ENCODE results near the gene TACC3.

The TACC3 gene

GRCh38 chr4:1721003-1721665, at the start of gene TACC3, which contains the start of gene TMEM129:
TSS of gene TACC3 (plus strand) at chr4:1721521. CDS start at chr4:1723422, 1,901 bp downstream.
TSS of gene TMEM129 (minus strand) at chr4:1721323. CDS start at chr4:1720837, 486 bp downstream.
- DNase-seq = peak; percentile 95

- no peak for DNase-seq
Observed at GRCh38 chr4:1673671-1674070, 47.6 kb upstream of the TACC3 start.

- DNase-seq = no peak
Observed at GRCh38 chr4:1674682-1675081, 46.6 kb upstream of the TACC3 start.

DNA sequence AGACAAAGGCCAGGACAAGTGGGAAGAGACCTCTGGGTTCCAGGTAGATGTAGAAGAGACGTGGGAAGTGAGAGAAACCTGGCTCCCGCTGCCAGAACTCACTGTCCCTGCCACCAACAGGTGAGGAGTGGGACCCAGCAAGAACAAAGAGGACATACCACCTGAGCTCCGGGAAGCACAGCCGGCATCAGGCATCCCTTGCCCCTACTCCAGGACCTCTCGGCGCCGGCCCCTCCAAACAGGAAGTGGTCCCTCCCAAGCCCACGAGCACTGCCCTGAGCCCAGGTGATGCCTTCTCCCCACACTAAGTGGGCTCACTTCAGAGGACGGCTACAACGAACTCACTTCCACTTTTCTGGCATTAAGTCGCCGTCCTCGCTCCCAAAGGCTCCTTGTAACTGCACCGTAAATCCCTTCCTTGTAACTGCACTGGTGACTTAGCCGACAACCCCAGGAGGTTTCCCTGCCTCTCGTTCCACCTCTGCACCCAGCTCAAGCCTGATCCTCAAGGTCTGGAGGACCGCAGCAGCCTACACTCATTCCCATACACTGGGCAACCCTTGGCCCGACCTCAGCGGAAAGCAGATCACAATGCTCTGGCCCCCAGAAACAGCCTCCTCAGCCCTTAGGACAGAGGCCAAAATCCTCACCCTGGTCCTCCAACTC, 46.1 kb upstream of the TACC3 start:
- no peak for DNase-seq

DNA sequence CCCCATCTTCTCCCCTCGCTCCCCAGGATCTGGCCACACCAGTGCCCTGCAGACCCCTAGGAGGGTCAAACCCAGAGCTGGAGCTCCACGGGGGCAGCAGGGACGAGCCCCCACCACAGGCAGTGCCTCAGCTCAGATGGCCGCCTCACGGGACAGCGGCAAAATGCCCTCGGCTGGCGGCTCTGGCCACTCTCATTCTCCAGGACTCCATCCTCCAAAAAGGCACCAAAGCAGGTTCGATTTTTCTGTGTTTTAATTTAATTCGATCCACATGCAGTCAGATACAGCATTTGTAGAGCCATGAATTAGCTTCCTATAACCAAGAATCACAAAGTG, 45.6 kb upstream of the TACC3 start:
- no peak for DNase-seq

DNA sequence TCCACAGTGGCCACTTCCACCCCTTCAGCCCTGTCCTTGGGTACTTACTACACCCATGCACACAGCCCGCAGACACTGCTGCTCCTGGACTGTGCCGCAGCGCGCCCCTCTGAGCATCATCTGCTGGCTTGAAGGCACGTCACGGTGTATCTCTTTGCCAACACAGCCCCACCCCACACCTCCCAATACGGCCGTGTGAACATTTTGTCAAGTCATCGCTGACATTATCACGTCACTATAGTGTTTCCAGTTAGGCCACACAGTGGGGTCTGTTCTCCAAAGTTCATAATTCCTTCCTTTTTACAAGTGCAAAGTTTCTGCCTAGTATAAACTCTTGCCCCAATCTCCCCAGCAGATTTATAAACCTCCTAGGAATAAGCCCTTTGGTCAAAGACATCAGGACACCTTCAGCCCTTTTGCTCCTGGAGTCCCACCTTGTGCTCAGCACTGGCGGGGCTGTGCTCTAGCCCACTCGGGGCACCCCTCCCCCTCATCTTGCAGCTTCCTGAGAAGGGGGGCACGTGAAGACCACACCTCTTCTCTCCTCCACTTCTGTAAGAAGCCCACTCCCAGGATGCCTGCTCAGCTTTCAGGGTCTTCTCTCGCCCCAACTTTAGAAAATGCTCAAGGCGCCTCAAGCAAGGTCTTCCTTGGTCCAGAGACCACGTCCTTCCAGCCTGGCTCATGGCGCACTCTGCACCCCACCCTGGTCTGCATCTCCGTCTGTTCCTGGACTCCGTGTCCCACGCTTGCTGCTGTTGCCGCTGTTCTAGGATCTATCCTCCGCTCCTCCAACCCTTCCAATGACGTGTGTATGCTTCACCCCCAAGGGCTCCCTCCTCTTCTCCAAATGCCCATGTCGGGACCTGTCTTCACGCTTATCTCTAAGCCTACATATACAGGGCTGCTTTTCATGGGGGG, 44.5 kb upstream of the TACC3 start:
- no peak for DNase-seq

DNA sequence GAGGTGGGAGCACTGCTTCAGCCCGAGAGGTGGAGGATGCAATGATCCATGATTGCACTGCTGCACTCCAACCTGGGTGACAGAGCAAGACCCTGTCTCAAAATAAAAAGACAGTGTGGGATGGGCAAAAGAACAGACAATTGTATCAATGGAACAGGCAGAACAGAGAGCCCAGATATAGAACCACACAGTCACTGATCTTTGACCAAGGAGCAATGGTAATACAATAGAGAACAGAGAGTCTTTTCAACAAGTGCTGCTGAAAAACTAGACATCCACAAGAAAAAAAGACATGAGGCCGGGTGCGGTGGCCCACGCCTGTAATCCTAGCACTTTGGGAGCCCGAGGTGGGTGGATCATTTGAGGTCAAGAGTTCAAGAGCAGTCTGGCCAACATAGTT, 43.1 kb upstream of the TACC3 start:
- DNase-seq = no peak

DNA sequence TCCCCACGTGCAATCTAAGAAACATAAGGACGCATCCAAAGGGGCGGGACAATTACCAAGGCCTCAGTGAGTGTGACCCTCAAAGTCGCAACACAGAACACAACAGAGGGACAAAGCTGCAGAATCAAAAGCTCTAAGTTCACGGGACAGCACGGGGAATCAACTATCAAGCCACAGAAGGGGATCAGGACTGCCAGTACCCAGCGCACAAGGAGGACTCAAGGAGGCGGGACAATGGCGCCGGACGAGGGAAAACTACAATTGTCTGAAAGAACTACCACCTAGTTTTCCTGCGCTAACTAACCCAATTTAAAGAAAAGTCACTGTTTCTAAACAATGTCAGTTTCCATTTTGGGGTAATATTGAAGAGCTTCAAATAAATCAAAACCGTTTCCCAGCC, 38.5 kb upstream of the TACC3 start:
- no peak for DNase-seq

DNA sequence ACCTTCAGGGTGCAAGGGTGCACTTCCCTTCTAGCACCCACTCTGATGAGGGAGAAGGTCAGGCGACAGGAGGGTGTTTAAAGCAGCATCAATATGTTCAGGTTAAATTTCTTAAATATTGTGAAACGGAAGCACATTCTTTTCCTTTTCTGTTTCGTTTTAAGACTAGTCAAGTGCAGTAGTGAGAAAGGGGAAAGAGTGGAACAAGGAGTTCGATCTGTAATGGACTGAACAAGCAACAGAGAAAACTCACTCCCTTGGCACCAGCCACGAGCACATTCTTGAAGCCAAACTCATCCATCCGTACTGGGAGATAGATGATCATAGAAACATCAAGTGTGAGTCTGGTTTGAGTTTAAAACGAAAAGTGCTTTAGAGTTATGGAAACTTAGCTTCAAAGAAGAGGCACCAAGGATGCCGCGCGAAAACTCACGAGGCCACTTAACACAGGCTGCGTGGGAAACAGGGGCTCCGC, 38.0 kb upstream of the TACC3 start:
- DNase-seq = peak; percentile 20

- DNase-seq = peak; percentile 95
Observed at GRCh38 chr4:1683736-1684505, 37.4 kb upstream of the TACC3 start, which contains the start of gene FAM53A. TSS of gene FAM53A (minus strand) at chr4:1684313. CDS start at chr4:1668741, 15,572 bp downstream.

DNA sequence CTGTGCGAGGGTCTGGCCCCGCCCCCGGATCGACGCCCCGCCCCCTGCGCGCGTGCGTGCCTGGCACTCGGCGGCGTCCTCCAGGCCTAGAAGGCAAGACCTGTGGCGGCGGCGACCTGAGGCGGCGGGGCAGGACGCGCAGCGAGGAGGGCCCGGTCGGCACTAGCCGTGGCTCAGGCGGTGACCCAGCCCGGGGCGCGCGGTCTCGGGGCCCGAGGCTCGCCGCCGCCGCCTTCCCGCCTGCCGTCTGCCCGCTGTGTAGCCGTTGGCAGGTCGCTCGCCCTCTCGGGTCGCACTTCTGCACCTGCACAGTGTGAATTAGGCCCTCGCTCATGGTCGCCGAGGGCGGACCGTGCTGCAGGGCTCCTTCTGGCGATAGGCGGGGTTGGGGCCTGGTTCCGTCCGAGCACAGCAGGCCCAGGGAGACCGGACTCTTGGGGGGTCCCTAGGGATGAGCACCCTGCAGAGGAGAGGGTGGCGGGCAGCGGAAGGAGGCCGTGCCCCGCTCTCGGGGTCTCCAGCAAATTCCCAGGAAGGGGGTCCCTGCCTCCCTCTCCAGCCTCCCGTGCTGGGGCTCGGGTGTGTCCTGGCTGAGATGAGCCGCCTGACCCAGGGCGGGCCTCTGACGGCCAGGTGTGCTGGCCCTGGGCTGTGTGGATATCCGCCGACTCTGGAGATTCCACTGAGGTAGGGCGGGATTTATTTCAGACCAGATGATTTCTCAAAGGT, 36.7 kb upstream of the TACC3 start:
- DNase-seq = no peak

GRCh38 chr4:1685235-1686150, 35.8 kb upstream of the TACC3 start:
- DNase-seq = no peak

GRCh38 chr4:1686440-1687036, 34.8 kb upstream of the TACC3 start:
- DNase-seq = no peak

DNA sequence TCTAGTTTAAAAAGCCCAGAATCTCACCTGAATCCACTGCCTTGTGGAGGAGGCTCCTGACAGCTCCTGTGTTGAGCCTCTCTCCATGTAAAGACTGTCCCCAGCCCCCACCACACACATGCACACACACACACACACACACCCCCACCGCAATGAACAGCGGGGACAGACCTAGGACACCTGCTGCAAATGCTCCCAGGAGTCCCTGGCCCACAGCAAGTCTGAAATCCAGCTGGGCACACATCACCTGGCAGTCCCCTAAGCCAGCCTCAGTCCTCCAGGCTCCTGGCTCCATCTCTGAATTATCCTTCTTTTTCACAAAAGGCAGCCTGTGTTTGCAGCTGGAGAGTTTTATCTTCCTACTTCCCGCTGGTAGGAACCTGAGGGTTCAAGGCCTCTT, 30.6 kb upstream of the TACC3 start:
- DNase-seq = no peak

- no peak for DNase-seq
Observed at GRCh38 chr4:1691737-1692373, 29.5 kb upstream of the TACC3 start.

DNA sequence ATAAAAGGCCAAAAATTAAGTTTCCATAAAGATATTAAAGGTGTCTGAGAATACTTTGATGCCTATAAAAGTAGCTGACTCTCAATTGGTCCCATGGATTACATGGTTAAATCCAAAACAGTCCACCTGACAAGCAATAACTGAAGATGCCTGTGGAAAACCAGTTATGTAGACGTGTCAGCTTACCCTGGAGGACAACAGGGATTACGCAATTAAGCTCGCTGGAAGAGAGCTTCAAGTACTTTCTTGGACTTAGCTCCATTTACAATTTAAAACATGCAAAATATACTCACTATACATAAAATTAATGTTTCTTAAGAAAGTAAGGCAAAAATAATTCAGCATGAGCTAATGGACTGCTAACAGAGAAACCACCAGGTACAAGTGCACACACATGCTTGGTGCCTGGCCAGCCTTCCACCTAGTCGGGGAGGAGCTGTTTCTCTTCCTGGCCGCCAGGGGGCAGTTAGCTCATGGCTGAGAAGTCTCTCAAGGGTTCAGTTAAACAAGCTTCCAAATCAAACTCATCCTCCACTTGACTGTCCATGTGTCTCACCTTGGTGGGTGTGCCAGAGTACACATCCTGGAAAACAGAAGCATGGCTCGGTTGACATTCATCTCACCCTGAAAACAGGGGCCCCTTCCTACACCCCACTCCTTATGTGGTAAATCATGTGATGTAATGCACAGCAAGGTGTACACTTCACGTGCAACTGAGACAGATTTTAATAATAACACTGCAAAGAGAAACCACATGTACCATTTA, 28.0 kb upstream of the TACC3 start:
- peak; percentile 87 for DNase-seq

DNA sequence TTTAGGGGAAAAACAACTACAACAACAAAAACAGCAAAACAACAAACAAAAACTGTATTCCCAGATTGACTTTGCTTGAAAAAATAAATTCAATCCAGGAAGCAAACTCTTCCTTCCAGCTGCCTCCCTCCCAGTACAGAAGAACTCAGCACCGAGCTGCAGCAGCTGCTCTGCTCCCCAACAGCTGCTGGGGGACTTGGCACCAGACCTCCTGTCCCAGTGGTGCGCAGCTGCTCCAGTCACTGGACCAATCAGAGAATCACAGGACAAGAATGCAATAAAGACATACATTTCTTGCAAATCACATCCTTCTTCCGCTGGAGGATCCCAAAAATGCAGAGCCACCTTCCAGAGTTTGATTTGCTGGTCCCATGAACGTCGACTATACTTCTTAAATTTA, 25.4 kb upstream of the TACC3 start:
- DNase-seq = no peak

DNA sequence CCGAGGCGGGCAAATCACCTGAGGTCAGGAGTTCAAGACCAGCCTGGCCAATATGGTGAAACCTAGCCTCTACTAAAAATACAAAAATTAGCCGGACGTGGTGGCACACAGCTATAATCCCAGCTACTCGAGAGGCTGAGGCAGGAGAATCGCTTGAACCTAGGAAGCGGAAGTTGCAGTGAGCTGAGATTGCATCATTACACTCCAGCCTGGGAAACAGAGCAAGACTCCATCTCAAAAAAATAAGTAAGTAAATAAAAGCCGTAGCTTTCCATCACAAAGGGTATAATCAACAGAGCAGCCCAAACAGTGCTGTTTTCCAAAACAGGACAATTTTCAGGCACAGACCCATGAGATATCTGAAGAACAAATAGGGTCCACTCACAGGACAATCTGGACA, 19.6 kb upstream of the TACC3 start:
- peak; percentile 34 for DNase-seq

- no peak for DNase-seq
Observed at GRCh38 chr4:1703867-1704266, 17.5 kb upstream of the TACC3 start.

Measured in suppressor macrophage treated with lipopolysaccharide for 4 hours (primary cell).